HG02973 (cell line): Measurements from ENCODE around the gene TFF3.

Source experiments
- ATAC-seq: cut with Tn5 transposase; IDR thresholded peaks from one replicate; pipeline ENCODE4 v1.9.1; 2021; ENCODE audit warnings: moderate library complexity; ENCODE audit not compliant: unreplicated experiment

TFF3 gene

DNA sequence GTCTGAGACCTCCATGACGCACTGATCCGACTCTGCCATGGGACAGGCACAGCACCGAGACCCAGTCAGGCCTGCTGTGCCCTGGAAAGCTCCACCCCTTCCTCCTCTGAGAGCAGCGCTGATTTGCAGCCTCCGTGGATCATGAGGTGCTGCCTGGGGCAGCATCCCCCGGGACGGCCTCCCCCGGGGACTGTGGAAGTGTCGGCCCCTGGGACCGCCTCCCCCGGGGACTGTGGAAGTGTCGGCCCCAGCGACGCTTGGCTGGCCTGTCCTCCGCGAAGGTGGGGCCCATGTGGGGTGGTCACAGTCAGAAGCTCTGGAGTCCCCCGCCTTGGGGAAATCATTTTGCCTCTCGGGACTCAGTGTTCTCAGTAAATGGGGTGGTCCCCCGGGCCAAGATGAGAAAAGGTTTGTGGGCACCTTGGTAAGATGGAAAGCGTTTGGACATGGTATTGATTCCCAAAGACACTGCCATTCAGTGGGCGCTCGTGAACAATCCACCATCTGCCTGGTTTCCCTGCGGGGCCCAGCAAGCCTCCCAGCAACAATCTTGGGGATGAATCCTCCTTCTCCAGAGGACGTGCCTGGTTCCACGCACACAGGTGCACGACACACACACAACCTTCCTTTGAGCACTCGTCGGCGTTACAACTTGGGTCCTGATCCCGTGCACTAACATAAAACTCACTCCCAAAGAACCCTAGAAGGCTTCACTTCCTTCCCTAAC is 32.6 kb upstream of the TFF3 start:
- no peak for ATAC-seq

DNA sequence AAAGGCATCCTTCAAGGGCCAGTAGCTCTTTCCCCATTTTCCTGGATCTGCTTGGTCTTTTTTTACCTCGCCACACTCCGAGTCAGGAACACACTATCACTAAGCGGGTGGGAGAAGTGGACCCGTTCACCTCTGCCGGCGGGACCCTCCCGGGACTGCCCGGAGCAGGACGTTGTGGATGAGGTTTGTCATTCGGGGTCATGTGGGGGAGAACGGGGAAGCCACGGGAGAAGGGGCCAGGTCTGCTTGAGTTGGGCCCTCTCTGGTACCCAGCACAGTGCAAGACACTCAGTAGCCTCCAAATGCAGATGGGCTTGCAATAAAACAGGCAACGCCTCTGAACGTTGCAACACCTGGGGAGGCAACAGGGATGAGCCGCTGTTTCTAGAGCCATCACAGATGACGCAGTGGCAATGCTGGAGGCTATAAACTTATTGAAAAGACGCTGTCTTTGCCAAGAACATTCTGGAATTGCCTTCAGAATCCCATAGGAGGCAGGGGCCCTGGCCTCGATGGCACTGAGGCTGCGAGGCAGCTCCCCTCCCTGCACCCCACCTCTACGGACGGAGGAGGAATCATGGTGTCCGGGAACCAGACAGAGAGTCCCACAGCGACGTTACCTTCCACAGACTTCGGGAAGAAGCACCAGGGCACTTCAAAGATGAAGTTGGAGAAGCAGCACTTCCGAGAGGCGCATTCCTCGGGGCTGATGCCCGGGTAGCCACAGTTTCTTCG is 31.8 kb upstream of the TFF3 start:
- no peak for ATAC-seq

DNA sequence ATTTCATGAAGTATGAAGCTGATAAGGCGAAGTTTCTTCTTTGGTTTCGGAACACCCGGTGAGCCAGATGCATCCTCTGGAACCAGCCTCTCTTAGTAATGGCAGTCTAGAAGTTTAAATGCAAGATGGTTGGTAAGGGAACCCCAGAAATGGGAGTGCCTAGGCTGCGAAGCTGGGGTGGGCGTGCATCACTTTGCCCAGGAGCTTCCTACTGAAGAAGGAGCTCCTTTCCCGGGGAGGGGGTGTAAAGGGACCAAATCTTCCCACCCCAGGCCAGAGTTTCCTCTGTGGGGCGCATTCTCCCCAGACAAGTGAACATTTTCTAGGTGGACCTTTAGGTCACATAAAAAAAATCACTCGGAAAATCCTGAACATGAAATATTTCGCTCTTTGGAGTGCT is 31.2 kb upstream of the TFF3 start:
- ATAC-seq, result no peak

DNA sequence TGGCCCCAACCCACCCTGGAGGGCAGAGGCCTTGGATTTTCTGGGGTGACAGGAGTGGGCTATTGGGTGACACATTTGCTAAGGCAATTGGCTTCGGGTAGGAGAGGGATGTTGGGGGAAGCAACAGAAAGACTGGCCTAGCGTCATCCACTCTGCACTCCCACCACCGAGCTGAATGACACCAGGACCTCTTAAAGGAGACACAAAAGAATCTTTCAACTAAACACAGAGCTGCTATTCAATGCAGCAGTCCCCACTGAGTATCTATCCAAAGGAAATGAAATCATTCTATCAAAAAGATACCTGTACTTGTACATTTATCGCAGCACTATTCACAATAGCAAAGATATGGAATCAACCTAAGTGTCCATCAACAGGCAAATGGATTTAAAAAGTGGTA is 29.4 kb upstream of the TFF3 start:
- no peak for ATAC-seq

DNA sequence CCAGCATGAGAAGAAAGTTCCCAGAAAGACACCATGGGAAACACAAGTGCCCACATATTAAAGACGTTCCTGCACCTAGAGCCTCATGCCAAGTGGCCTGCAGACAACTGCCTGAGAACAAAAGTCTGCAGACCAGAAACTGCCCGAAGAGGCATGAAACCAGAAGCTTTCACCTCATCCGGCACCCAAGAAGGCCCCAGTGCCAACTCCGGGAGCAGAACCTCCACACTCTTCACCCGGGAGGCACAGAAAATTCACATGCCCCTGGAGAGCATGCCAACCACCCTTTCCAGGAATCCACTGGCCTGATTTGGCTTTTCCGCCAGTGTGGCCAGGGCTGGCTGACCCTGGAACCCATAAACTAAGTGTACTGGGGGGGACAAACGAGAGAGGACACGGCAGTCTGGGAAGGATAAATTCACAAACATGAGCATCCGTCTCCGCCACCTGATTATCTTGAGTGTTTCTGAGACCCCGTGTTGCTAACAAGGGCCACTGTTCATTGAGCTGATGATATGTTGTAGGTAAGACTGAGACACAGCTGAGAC is 28.8 kb upstream of the TFF3 start:
- ATAC-seq, result no peak

DNA sequence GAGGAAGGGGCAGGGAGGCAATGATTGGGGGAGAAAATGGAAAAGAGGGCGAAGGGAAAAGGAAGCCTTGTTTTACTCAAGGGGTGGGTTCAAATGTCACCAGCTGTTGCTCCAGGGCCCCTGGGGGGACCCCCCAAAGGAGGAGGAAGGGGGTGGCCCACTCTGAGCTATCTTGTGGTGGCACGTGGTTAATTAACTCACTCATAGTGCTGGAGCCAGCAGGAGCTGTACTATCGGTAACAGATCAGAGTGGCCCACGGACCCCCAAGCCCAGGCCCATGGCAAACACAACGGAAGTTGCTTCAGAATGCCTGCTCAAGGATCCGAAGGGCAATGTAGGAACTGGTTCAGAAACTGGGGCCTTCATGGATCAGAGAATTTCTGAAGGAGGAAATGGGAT is 28.3 kb upstream of the TFF3 start:
- ATAC-seq, result no peak

DNA sequence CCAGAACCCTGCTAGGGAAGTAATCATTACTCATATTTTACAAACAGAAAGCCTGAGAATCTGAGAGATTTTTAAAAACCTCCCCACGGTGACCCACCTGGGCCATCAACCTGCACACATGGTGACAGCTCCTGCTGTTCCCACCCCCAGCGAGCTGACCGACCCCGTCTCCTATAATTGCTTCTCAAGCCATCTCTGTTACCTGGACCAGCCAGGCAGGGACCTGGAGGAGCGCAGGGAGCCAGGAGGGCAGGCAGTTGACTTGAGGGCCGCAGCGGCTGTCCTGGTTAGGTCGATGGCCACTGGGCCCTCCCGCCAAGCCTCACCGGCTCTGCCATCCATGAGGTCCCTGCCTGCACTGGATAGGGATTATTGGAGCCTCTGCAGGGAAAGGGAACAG is 27.9 kb upstream of the TFF3 start:
- ATAC-seq, result no peak

DNA sequence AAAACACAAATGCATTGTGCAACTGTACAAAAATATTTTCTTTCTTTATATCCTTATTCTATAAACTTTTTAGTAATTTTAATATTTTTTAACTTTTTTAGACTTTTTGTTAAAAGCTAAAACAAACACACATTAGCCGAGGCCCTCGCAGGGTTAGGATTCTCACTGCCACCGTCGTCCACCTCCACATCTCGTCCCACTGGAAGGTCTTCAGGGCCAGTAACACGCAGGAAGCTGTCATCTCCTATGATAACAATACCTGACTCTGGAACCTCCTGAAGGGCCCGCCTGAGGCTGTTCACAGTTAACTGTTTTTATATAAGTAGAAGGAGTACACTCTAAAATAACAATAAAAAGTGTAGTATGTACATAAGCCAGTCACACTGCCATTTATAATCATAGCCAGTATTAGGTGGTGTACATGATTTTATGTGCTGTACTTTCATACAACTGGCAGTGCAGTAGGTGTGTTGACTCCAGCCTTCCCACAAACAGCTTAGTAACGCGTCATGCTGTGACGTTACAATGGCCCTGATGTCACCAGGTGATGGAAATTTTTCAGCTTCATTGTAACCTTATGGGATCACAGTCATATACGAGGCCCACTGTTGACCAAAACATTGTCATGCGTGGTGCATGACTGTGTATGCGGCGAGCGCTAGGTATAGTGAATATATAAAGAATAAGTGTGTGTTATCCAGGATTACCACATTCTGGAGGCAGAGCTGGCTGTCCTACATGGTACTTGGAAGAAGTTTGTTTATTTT is 26.8 kb upstream of the TFF3 start:
- ATAC-seq, result no peak

DNA sequence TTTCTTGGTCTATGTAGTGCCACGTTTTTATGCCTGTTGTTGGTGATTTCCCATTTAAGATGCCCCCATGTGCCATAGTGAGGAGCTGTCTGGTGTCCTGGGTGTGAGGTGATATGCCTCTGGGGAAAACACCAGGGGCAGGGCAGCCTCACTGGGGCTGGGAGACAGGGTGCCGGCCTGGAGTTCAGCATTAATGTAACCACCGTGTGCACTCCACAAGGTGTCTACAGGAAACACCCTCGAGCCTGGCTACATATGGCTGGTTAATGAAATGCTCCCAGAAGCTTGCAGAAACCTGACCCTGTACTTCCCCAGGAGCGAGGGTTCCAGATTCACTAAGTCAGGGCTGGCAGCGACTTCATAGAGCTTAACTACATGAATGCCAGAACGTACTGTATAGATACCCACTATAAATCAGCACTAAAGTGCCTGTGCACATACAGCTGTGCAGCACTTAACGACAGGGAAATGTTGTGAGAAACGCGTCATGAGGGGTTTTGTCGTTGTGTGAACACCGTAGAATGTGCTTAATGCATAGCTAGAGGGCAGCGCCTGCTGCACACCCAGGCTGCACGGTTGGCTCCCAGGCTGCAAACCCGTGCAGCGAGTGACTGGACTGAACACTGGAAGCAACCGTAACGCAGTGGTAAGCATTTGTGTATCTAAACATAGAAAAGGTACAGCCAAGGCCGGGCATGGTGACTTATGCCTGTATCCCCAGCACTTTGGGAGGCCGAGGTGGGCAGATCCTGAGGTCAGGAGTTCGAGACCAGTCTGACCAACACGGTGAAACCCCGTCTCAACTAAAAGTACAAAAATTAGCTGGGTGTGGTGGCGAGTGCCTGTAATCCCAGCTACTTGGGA is 25.2 kb upstream of the TFF3 start:
- no peak for ATAC-seq

DNA sequence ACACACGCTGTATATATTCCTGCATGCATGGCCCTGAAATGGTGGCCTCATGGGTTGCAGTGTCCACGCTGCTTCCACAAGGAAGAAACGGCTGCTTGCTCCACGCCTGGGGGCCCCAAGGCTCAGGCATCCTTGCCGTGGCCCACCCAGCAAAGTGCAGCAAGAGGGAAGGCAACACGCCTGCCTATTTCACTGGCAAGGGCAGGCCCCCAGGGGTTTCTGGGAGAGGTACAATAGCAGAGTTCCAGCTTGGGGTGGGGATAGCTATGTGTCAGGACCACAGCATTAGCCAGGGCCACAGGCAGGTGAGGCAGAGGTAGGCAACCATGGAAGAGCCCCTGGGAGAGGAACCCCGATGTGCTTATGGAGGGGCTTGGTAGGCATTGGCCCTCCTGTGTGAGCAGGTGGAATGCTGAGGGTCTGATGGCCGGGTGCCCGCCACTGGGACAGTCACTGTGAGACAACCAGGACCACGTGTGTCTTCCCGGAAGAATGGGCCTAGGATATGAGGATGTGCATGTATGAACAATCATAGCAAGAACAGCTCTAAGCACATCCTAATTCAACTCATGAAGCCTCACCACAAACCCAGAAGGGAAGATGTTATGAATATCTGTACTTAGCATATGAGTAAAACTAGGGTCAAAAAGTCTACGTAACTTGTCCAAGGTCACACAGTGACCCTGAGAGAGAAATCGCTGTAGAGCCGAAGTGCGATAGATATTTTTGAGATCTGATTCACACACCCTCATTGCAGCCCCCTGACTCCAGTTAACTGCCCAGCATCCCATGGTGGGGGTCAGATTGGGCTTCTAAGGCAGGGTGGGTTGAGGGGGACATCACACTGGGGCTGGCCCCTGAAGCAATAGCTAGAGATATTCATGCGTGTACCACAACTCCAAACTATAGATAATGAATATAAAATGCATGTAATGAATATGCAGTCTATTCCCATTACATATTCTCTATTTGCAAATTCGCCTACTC is 23.8 kb upstream of the TFF3 start:
- ATAC-seq, result no peak

DNA sequence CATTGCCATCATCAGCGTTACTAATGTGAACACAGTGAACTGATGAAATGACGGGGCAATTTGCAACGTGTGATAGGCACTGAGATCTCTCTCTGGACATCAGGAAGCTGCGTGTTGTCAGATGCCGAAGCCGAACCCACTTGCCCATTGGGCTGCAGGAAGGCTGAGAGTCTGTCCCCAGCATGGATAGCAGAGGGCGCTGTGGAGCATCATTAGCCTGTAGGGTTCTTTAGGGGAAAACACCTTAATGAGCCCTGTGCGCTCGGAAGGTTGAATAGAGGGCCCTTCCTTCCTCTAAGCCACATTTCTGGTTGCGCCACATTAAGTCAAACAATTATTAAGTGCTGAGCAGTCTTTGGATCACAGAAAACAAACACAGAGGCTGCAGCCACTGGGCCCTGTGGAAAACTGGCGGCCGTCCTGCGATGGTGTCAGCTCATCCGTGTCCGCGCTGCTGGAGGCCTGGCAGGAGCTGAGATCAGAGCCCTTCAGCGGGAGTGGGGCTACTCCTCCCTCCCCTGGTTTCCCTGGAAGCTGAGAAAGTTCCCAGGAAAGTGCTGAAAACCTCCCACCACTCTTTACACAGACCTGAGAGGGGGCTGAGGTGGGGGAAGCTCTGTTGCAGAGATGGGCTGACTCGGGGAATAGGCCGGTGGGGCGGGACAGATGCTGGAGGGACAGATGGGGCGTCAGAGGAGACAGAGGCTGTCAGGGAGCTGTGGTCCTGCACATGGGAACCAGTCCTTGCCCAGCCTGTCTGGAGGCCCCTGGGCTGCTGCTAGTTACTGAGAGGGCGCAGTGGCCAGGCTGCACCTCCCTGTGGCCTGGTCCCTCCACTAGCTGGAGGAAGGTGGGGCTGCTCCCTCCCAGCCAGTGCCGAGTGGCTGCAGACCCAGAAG is 22.9 kb upstream of the TFF3 start:
- no peak for ATAC-seq

DNA sequence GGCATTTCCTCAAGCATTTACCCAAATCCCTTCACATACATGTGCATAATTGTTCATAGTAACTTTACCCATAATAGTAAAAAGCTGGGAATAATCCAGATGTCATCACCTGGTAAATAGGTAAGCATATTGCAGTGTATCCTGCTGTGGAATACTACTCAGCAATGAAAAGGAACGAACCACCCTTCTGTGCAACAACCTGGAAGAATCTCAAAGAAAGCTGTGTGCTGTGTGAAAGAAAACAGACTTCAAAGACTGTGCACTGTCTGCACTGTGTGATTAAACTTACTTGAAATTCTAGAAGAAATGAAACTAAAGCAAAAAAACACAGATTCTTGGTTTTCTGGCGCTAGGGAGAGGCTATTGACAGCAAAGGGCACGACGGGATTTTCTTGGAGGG is 22.1 kb upstream of the TFF3 start:
- no peak for ATAC-seq

DNA sequence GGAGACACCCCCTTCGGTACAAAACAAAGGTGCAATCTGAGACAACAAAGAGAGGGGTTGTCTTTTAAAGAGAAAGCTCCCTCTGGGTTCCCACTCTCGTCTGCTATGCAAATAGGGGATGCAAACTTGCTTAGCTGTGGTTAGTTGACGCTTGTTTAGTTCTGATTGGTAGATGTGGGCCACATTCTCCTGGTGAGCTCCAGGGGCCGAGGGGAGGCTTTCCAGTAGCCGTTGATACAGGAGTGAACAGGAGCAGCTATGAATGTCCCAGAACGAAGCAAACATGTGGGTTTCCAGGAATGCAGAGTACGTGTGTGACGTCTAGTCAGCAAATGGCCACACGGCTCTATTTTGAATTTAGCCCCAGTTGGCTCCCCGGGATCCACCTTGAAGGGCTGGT is 20.8 kb upstream of the TFF3 start:
- no peak for ATAC-seq

DNA sequence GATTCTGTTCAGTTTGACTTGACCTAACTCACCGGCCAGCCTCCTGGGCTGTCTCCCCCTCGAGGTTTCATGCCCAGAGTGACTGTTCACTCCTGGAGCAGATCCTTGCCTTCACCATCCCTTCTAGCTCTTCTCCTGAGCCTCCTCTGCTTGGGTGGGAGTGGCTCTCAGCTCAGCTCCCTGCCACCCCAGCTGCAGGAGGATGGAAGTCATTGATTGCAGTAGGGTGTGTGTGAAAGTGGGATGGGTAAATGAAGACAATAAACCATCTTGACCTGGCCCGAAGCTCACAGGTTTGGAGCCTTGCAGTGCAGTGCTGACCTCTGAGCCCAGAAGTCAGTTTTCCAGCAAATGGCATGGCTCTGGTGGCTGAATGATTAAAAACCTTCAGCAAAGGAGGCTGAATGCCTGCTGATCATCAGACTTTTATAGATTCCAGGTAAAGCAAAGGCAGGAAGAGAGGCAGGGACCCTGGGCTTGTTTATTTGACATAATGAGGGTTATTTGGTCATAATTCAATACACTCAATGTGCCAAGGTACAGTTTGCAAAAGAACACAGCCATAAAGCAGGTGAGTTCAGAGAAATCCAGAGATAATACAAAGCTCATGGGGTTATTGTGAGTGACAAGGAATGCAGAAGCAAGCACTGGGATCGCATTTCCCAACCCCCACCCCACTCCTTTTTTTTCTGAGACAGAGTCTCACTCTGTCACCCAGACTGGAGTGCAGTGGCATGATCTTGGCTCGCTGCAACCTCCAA is 17.5 kb upstream of the TFF3 start:
- ATAC-seq, result no peak

DNA sequence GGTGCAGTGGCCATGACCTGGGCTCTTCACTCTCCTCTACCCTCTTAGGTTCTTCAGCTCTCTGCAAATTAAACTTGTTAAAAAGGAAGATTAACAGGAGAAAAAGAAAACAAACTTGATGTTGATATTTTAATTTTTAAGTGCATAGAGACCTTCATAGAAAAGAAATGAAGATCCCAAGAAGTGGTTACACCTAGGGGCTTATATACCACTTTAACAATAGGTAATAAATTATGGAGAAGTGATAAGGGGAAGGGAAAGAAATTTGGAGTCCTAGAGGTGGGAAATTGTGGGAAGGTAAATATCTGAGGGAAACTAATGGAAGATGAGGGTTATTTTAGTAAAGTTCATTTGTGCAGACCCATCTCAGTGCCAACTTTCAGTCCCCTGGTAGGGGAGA is 16.5 kb upstream of the TFF3 start:
- ATAC-seq, result no peak

DNA sequence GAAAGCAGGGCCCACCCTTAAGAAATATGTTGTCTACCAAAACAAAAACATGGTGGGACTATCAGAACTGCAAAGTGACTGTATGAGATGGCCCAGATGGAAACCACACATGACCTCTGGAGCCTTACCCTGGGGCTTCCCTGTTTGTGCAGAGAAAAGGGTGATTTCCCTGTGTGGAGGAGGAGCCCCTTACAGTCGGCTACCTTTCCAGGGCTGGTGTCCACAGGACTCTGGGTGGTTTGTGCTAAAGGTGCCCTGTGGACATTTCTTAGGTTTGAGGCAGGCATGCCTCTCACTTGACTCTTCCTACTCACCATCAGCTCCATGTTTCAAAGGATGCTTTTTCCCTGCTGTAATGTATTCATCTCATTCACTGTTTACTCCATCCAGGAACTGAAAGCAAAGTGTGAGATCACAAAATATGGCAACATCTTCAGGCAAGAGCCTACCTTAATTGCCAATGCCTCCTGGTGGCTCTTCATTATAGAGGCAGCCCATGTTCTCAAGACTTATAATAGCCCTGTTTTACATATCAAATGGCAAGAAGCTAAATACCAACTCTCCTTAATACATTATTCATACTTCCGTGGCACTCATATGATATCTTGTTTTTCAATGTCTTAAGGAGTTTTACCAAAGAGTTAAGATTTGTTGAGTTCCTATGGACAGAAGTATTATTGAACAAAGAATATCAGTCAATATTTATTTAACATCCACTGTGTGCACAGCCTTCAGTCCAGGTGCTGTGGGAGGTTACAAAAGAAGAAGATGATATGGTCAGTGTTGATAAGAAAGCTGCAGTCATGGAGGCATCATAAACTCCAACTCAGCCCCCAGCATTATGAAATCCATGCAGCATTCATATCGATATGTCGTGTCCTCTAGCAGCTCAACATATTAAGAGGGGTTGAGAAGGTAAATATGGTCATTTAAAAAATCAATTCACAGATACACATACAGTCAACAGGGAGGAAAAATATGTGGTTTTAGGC is 15.5 kb upstream of the TFF3 start:
- ATAC-seq, result no peak

DNA sequence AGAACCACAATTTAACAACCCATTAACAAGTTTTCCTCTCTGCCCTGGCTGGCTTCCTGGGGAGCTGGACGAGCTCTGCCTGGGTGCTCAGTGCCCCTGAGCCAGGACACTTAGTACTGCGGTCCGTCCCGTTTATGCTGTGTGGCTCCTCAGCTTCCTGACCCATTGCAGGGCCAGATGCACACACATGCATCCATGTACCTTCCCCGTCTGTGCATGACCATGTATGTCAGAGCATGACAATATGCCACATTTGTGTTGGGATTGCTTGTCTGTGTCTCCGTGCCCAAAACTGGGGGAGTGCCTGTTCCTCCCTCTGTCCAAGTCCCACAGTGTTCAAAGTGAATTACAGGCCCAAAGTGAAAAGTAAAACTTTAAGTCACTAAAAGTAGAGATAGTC is 9.7 kb upstream of the TFF3 start:
- ATAC-seq, result no peak
